Measurements from ENCODE around the gene BAIAP2L1. TPM values are rescaled to one million over a fixed set of nuclear protein-coding genes. Genes with fewer than 3 reads are reported as not detected.

Gene BAIAP2L1
- total and polyA plus RNA-seq, 9 of the 15 experiments (the other 6 are each of a cell fraction or from before 2014, with no cell fraction given) = 4.2 to 29.8 (median 15.5) TPM

GRCh38 chr7:98418636-98419315 lies 17.9 kb upstream of the BAIAP2L1 start (continued):
- TF ChIP-seq FOS (IDR thresholded peaks at IDR 0.05; ENCODE audit: extremely low read depth, insufficient read length) (peak; percentile 60), XRCC3 (IDR thresholded peaks at IDR 0.05) (no peak), EGR1 (conservative IDR thresholded peaks at IDR 0.05) (peak; percentile 14; the same call in 1 of the 2 replicates), STAG1 (CRISPR knock-in tag; IDR thresholded peaks at IDR 0.05; ENCODE audit: borderline replicate concordance) (no peak), STAT5B (CRISPR knock-in tag; IDR thresholded peaks at IDR 0.05) (no peak), ATF2 (CRISPR knock-in tag; IDR thresholded peaks at IDR 0.05) (peak; percentile 60; the same call in 1 of the 2 replicates), JUNB (CRISPR knock-in tag; conservative IDR thresholded peaks at IDR 0.05) (peak; percentile 81), NEUROD1 (IDR thresholded peaks at IDR 0.05; ENCODE audit: borderline replicate concordance, low read depth, low read length, partially characterized antibody) (peak; percentile 42), SMARCA4 (IDR thresholded peaks at IDR 0.05) (peak; percentile 54; the same call in 1 of the 2 replicates), SMARCE1 (IDR thresholded peaks at IDR 0.05) (peak; percentile 57; the same call in 1 of the 2 replicates), TRIM24 (IDR thresholded peaks at IDR 0.05) (peak in 1 of 2 experiments; percentile 32; a peak in 1 of 4 replicates), GATAD2A (IDR thresholded peaks at IDR 0.05) (no peak), ATF7 (IDR thresholded peaks at IDR 0.05) (peak; percentile 96), ATF3 (IDR thresholded peaks at IDR 0.05) (peak; percentile 99), ATF3 (CRISPR knock-in tag; conservative IDR thresholded peaks at IDR 0.05) (peak; percentile 92), RBM34 (IDR thresholded peaks at IDR 0.05; ENCODE audit: borderline replicate concordance, insufficient read depth, low read length) (no peak), CBFA2T2 (conservative IDR thresholded peaks at IDR 0.05) (0 out of 2 replicates have a peak, but pooled peaks have one; percentile 2), ETV5 (CRISPR knock-in tag; IDR thresholded peaks at IDR 0.05; ENCODE audit: low read depth) (peak; percentile 34; the same call in 1 of the 2 replicates), DPF2 (IDR thresholded peaks at IDR 0.05) (peak; percentile 61; the same call in 1 of the 2 replicates), LCOR (CRISPR knock-in tag; IDR thresholded peaks at IDR 0.05) (peak; percentile 37; the same call in 1 of the 2 replicates), FOSL1 (tag; conservative IDR thresholded peaks at IDR 0.05) (peak; percentile 98), NBN (IDR thresholded peaks at IDR 0.05; ENCODE audit: low read depth) (peak; percentile 91), GABPA (tag; conservative IDR thresholded peaks at IDR 0.05; ENCODE audit: low read depth) (peak; percentile 70), RFX5 (IDR thresholded peaks at IDR 0.05; ENCODE audit: low read depth, low read length) (0 out of 2 replicates have a peak, but pooled peaks have one; percentile 10), SRF (CRISPR knock-in tag; IDR thresholded peaks at IDR 0.05) (no peak)
